ENCODE measurements around the gene POLN.

Gene POLN

DNA sequence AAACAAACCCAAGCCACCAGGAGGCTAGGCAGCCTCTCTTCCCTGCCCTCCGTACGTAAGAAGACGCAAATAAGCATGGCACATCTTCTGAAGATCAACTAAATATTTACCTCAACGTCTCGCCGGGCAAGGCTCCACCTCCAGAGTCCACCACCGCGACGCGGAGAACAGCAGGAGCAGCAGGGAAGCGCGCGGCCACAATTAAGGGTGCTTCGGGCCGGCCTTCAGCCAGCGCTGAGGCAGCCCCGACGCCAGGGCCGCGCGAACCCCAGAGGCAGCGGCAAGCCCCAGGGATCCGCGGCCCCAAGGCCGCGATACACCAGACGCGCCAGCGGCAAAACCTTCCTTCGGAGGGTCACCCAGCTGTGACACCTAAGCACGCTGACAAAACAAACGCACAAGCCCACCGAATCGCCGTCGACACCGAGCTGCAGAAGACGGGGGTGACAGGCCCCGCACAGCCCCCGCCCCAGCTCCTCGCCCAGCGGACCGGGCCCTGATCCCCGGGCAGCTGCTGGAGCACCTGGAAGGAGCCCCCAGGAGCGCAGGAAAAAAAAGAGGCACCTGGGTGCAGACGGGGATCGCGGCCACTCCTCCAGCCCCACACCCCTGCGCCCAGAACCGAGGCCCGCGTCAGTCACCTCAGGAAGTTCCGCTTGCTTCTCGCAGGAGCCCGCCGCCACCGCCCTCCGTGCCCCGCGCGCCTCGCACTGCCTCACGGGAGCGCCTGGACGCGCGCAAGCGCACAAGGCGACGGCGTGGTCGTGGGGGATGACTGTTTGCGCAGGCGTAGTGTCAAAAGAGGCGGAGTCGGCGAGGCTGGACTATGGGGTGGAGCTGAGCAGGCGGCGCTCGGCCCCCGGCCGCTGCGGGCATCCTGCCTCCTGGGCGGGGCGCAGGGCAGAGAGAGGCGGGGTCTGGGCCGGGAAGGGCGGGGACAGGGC is at the start of gene POLN, which contains the start of gene HAUS3:
POLN (minus strand) TSS at position 712 of the 944 bp plus-strand sequence. CDS start 12,890 bp downstream, outside the sequence.
HAUS3 (minus strand) TSS at position 712 of the 944 bp plus-strand sequence. CDS start 1,175 bp downstream, outside the sequence.
- FAIRE-seq = peak; percentile 94

DNA sequence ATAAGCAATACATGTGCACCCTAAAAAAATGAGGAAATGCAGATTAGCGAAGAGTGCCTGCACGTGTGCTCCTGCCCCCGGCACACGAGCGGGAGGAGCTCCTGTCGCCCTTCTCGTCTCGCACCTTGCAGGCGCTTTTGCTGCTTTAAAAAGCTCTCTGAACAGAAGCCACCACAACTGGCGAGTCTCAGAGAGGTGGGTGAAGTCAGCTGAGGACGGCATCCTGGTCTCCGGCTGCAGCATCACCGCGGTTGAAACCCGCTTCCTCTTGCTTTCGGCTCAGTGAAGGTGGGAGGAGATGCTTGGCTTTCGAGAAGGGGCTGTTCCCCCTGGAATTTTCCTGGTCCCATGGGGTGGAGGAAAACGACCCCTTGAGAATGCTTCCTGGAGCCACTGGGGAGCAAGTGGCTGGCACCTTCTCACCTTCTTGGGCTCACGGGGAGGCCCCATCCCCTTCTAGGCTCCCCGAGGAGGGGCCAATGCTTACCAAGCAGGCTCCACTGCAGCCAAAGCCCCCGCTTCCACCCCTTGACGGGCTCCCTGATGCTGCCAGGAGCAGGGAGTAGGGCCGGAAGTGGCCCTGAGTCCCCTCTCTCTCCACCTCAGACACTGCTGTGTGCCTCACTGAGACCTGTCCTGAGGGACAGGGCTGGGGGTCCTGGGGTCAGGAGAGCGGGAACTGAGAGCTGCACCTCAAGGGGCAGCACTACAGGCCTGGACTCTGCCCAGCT is 49.2 kb upstream of the POLN start:
- no peak for FAIRE-seq

DNA sequence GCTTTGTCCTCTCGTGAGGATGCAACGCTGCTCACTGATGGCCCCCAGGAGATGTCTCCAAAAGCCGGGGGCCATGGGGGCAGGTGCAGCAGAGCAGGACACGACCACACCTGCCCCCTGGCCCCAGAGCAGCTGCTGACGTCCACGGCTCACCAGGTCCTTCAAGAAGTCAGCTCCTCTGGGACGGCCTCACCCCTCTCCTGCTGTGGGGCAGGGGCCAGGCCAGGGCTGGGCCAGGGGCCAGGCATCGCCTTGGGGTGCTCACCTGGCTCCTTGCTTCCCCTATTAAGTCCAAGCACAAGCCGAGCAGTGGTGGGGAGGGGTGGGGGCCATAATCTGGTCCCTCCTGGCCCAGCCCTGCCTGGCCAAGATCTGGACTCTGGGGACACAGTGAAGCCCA is 48.6 kb upstream of the POLN start:
- no peak for FAIRE-seq

DNA sequence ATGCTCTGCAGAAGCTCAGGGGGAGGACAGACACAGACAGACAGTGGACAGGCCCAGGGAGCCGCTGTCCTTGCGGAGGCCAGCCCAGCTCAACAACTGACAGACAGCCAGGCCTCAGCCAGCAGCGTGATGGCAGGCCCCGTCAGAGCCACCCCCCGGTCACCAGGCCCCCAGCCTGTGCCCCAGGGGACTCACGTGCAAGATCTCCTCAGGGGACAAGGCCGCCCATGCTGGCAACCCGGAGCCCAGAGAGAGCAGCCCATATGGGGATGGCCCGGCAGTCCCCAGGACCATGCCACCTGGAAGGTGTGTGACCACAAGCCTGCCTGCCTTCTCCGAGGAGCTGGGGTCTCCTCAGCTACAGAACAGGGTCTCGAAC is 48.0 kb upstream of the POLN start:
- no peak for FAIRE-seq

DNA sequence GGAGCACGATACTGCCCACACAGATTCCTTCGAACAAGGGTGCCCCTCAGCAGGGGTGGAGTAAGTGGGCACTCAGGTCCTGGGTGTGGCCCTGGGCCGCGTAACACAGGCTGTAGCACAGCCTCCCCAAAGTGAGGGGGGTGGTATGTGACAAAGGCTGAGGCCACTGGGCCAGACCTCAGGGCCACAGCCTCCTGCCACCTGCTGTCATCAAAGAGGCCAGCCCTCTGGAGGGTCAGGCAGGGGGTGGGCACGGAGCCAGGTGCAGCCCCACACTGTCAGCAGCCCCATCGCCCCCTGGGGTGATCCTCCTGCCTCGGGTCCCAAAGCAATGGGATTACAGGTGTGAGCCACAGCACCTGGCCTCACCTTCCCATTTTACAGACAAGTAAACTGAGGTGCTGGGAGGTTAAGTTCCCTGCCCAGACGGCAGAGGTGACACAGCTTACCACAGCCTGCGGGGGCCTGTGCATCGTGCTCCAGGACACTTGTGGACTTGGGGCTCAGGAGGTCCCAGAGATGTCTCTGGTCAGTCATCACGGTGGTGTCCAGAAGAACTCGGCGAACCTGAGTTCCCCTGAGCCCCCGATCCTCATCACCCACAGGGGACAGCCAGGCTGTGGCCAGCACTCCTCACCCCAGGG is 47.5 kb upstream of the POLN start:
- no peak for FAIRE-seq

DNA sequence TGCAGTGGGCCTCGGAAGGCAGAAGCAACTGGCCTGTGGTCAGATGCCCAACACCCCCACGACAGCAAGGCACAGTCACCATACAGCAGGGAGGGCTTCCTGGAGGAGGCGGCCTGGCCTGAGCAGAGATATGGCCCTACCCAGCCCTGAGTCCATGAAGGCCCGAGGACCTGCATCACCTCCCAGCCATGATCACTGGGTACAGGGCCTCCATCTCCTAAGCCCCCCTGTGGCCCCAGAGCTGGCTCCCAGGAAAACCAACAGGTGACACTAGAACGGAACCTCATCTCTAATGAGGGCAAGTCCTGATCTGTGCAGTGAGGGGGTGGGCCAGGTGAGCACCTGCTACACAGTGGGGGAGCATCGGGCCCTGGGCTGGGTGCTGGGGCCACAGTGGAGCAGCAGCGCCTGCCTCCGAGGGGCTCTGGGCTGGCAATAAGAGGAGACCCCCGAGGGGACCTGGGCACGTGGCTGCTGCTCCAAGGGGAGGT is 46.2 kb upstream of the POLN start:
- FAIRE-seq = no peak

DNA sequence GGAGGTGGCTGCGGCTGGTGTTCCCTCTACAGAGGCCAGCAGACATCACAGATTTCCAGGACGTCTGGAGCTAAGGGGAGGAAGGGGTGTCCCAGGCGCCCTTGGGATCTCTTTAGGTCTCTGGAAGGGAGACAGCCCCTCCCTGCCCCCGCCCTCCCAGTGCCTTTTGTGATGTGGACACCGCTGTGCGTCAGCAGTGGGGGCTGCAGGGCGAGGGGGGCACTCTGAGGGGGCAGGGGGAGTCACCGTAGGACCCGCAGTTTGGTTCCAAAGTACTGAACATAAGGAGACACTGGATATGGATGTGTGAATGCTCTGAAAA is 45.6 kb upstream of the POLN start:
- no peak for FAIRE-seq

DNA sequence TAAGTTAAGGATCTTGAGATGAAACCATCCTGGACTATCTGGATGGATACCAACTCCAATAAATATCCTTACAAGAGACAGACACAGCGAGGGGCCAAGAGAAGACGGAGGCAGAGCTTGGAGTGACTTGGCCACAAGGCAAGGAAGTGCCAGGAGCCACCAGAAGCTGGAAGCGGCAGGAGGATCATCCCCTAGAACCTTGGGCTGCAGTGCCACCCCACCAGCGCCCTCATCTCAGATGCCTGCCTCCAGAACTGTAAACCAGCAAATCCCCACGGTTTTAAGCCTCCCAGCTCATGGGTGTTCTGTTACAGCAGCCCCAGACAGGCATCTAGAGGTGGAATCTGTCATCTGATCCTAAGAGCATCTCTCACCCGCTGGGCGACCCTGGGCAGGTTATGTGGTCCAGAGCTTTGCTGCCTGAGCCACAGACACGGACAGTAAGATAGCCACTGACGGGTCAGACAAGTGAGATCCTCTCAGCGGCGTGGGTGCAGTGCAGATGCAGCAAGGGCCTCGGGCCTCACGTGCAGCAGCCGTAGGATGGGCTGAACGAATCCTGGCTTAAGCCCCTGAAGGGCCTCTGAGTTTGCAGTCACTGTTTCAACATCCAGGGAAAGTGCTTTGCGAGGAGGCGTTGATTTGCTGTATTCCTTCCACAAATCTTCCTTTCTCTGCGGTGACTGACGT is 45.1 kb upstream of the POLN start:
- FAIRE-seq = no peak

DNA sequence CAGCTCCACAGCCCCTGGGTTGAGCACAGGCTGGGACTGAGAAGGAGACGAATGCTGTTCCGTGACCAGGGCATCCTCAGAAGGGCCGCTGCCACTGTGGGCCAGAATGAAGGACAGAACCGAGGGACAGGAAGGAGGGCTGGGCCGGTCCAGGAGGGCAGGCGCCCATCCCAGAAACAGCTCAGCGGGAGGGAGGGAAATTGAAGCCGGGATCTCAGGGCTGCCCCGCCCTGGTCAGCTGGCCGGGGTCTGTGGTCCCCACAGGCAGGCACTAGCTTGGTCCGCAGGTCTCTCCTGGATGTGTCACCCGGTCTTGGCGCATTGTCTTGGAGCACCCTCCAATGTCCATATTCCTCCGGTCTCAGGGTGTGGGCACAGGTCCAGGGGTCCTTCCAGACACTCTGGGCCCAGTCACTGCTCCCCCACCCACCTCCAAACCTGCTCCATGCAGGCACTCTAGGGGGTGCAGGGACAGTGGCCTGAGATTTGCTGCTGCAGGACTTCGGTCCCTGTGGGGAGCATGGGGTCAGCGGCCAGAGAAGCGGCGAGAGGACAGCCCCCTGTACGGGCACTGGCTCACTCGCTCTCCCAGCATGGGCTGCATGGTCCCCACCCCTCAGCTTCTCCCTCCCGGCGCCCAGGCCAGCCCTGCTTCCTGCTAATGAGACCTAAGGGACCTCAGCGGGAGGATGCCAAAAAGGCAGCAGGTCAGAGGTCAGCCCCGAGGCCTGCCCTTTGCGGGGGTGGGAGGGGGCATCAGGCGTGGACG is 43.9 kb upstream of the POLN start:
- no peak for FAIRE-seq

DNA sequence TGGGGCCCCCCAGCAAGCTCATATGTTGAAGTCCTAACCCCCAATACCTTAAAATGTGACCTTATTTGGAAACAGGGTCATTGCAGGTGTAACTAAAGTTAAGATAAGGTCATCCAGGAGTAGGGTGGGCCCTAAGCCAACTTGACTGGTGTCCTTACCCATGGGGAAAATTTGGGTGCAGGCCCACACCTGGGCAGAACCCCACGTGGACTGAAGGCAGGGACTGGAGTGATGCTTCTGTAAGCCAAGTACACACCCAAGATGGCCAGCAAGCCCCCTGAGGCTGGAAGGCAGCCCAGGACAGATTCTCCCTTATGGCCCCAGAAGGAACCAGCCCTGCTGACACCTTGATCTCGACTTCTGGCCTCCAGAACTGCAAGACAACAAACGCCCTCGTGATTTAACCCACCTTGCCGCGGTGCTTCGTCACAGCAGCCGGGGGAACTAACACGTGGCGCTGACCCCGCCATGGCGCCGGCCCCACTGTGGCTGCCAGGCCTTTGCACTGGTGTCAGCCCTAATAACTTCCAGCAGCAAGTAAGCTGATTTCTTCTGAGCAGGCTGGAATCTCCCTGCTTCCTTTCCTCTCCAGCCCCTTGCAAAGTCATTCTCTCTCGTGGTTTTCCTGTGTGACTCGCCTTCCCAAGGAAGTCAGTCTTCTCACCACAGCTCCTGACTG is 43.2 kb upstream of the POLN start:
- FAIRE-seq = no peak

DNA sequence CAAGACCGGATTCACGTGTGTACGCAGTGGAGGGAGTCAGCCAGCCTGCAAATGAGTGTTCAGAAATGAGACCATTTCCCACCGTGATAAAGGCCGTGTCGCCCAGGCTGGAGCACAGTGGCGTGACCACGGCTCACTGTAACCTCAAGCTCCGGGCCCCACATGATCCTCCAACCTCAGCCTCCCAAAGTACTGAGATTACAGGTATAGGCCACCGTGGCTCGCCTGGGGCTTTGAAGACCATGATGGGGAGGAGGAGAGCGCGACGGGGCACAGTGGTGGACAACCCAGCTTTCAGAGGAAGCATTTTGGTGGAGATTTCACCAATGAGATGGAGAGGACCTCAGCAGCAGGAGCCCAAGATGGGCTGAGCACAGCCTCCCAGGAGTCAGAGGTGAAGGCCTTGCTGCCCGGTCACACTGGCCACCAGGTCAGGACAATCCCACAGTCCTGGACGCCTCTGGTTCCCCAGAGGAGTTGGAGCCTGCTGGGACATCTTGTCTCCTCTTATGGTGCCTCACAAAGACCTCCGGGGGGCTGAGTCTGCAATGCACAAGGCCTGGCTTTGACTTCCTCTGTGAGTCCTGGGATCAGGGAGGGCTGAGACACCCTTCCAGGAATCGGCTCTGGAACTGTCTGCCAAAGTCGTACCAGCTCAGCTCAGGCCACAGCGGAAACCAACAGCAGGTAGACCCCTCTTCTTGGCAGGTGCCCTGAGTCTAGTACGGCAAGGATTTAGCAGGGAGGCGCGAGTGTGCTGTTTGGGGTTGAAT is 42.4 kb upstream of the POLN start:
- no peak for FAIRE-seq

DNA sequence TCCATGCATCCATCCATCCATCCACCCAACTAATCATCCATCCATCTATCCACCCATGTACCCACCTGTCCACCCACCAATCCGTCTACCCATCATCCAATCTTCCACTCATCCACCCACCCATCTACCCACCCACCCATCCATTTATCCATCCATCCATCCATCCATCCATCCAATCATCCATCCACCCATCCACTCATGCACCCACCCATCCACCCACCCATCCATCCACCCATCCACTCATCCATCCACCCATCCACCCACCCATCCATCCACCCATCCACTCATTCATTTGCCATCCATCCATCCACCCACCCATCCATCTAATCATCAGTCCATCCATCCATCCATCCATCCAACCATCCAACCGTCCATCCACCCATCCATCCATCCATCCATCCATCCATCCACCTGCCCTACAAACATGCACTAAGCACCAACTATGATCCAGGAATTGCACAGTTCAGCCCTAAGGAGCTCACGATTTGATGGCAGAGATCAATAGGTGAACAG is 41.3 kb upstream of the POLN start:
- no peak for FAIRE-seq

DNA sequence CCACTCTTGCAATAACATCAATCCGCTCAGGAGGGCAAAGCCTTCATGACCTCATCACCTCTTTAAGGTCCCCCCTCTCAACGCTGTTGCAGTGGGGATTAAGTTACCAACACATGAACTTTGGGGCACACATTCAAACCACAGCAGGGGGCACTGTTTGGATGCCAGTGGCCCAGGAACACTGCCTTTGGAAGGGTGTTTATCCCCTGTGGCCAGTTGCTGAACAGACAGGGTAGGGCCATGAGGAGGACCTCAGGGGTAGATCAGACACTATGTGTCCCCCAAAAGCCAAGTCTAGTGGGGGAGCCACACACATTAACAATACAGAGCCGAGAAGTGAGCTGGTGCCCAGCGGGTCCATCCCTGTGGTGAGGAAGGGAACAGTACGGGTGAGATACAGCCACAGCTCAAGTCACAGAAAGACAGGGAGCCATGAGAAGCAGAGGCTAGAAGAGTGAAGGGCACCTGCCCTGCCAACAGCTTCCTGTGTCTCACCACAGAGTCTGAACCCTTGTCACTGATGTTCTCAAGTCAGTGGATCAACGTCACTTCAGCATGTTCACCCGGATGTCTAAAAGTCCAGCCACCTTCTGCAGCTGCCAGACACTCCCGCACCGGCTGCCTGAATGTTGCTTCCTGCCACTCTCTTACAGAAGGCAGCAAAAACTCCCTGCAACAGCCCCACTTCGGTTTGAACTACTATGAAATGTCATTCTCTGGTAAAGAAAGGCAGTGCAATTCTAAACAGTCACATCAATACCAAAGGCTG is 39.8 kb upstream of the POLN start:
- FAIRE-seq = no peak

DNA sequence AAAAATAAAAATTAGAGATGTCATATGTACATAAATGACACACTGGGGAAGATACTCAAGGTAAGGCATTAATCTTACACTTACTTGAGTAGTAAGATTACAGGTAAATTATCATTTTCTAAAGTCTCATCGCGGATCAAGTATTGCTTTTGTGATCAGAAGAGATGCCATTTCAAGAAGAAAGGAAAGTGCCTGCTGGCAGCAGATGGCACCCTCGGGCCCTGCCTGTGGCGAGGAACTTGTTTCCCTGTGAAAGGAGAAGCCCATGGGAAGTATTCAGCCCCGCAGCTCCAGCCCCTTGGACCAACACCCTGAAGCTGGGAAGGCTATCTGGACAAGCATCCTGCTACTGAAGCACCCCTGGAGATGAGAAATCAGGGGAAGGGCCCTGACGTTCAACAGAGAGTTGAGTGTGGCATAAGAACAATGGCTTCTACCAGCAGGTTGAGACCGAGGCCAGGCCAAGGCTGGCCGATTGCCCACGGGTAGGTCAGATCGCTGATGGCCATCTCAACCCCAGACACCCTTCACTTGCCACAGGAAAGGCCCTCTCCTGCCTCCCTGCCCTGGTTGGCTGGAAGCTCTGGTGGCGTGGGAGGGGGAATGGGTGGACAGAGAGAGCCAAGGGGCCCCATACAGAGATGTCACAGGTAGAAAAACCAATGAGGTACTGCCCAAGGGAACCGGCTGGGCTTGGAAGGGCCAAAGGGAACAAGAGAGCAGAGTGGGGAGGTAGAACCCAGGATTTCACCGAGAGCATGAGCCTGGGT is 38.8 kb upstream of the POLN start:
- FAIRE-seq = no peak

DNA sequence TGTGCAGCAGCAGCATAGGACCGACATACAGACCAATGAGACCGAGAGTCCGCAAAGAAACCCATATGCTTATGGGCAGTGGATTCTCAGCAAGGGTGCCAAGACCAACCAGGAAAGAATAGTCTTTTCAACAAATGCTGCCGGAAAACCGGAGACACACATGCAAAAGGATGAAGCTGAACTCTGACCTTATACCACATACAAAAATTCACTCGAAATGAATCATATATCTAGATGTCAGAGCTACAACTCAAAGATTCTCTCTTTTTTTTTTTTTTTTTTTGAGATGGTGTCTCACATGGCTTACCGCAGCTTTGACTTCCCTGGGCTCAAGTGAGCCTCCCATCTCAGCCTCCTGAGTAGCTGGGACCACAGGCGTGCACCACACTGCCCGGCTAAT is 36.0 kb upstream of the POLN start:
- FAIRE-seq = no peak

DNA sequence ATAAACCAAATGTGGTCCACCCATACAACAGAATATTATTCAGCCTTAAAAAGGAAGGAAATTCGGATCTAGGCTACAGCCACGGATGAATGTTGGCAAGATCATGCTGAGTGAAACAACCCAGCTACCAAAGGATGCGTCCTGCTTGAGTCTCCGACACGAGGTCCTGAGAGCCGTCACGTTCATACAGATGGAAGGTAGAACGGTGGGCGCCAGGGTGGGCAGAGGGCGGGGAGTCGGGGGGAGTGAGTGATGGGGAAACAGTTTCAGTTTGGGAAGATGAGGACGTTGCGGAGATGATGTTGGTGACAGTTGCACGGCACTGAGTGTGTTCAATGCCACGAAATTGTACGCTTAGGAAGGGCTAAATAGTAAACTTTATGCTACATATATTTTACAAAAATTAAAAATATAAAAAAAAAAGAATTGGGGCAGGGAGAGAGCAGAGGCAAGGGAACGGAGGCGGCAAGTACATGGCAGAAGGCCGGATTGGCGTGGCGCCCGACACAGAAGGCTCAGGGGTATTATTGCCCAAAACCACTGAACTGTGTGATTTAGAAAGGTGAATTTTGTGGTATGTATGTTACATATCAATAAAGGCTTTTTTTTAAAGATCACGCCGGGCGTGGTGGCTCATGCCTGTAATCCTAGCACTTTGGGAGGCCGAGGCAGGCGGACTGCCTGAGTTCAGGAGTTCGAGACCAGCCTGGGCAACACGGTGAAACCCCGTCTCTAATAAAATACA is 34.8 kb upstream of the POLN start:
- FAIRE-seq = no peak

DNA sequence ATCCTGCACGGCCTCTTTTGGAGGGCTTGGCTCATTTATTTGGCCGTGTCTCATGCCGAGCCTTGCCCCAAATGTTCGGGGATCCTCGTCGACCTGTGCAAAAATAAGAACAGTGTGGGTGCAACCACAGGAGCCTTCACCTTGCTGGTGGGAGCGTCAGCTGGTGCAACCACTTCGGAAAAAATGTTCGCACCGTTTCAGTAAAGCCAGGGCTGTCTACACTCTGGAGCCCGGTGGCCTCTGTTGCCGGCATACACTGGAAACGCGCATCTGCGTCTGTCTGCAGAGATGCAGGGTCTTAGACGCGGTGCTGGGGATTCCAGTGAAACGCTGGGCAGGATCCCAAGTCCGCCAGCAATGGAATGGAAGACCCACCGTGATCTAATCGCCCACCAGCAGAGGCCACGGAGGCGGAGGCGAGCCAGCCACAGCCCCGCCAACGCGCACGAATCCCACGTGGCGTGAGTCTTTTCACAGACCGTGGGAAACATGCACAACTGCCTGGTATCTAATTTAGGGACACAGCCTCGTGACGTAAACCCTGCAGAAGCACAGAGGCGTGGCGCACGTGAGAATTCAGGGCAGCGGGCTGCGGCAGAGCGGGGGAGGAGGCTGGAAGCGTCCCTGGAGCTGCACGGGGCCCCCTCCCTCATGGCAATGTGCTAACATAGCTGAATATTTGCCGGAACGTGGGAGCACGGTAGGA is 33.8 kb upstream of the POLN start:
- no peak for FAIRE-seq

Data from G401.6 (cell line).